H1 (cell line): ENCODE data around the gene ADAMTS17. TPM values are rescaled to one million over a fixed set of nuclear protein-coding genes. Genes with fewer than 3 reads are reported as not detected.

Source experiments
- CTCF ChIA-PET: fragments of 300-600 bp; sonication (Branson Sonifier 250); formaldehyde crosslinking; loops from one replicate; lab custom pipeline; 2021; ENCODE audit not compliant: partially characterized antibody; lab: Charles Lee
- POLR2A ChIA-PET: fragments of 300-600 bp; sonication (Branson Sonifier 250); formaldehyde crosslinking; loops from one replicate; lab custom pipeline; 2021; ENCODE audit warnings: inconsistent platforms; ENCODE audit not compliant: partially characterized antibody; lab: Charles Lee
- DNase-seq, 2 experiments: peaks; one replicate each; pipeline versions ENCODE4 v3.0.0 to v3.0.0-alpha.2; 2010 to 2022; ENCODE audit warnings: low spot score in 2 of 2, low read depth in 1 of 2, mixed read lengths in 1 of 2
- FAIRE-seq: peaks from 2 replicates; lab custom pipeline; 2011; peaks lifted over from hg19 to GRCh38; lab: Jason Lieb, UNC
- H2AFZ ChIP-seq: 2 replicates; pipeline ENCODE4 v1.8.1; 2012; ENCODE audit warnings: low read length, inconsistent platforms
- H2AK5ac ChIP-seq: 2 replicates; pipeline ENCODE4 v1.6.1; 2013; ENCODE audit warnings: low read depth, low read length
- H2BK120ac ChIP-seq: replicated peaks from 2 replicates; pipeline ENCODE3; 2013; ENCODE audit warnings: low read depth, low read length, inconsistent platforms
- H2BK12ac ChIP-seq: 2 replicates; pipeline ENCODE4 v1.6.1; 2013; ENCODE audit warnings: low read depth, low read length
- H2BK15ac ChIP-seq: 2 replicates; pipeline ENCODE4 v1.6.1; 2013; ENCODE audit warnings: low read length
- H2BK20ac ChIP-seq: 2 replicates; pipeline ENCODE4 v1.6.1; 2013; ENCODE audit warnings: low read length
- H2BK5ac ChIP-seq: 2 replicates; pipeline ENCODE4 v1.6.1; 2013; ENCODE audit warnings: low read depth, low read length
- H3K14ac ChIP-seq: 2 replicates; pipeline ENCODE4 v1.6.1; 2013; ENCODE audit warnings: inconsistent platforms; ENCODE audit not compliant: insufficient read length
- H3K18ac ChIP-seq: 2 replicates; pipeline ENCODE4 v1.6.1; 2013; ENCODE audit warnings: low read length; ENCODE audit errors: extremely low read depth
- H3K23ac ChIP-seq: 2 replicates; pipeline ENCODE4 v1.6.1; 2013; ENCODE audit warnings: inconsistent platforms; ENCODE audit not compliant: insufficient read length
- H3K23me2 ChIP-seq: 2 replicates; pipeline ENCODE4 v1.6.1; 2013; ENCODE audit warnings: low read depth, low read length
- H3K27ac ChIP-seq: 2 replicates; pipeline ENCODE4 v1.6.1; 2011; ENCODE audit warnings: low read depth, low read length, inconsistent platforms
- H3K27me3 ChIP-seq, 4 experiments: replicated peaks in 1 of 4; 1 replicate in 1 of 4; 2 replicates in 3 of 4; pipeline versions ENCODE4 v1.6.1 to v1.8.1; 2011 to 2013; ENCODE audit warnings: low read length in 3 of 4, mild to moderate bottlenecking in 3 of 4, inconsistent platforms in 2 of 4, mixed read lengths in 2 of 4, moderate library complexity in 1 of 4; ENCODE audit not compliant: control insufficient read depth in 3 of 4, insufficient read depth in 3 of 4; ENCODE audit errors: extremely low read depth in 1 of 4
- H3K36me3 ChIP-seq, 4 experiments: 2 replicates each; pipeline versions ENCODE4 v1.6.1 to v1.8.1; 2011 to 2013; ENCODE audit warnings: mild to moderate bottlenecking in 4 of 4, low read length in 3 of 4, moderate library complexity in 2 of 4, control low read depth in 1 of 4, inconsistent platforms in 1 of 4; ENCODE audit not compliant: insufficient read depth in 4 of 4, control insufficient read depth in 2 of 4
- H3K4ac ChIP-seq: replicated peaks from 2 replicates; pipeline ENCODE3; 2013; ENCODE audit warnings: low read length, low read depth, mixed read lengths, inconsistent platforms; ENCODE audit not compliant: insufficient read length
- H3K4me1 ChIP-seq, 4 experiments: replicated peaks in 1 of 4; 1 replicate in 1 of 4; 2 replicates in 3 of 4; pipeline versions ENCODE4 v1.6.1 to v1.8.1; 2011 to 2013; ENCODE audit warnings: low read length in 3 of 4, inconsistent platforms in 2 of 4, mixed read lengths in 1 of 4; ENCODE audit not compliant: insufficient read depth in 4 of 4, control insufficient read depth in 3 of 4
- H3K4me2 ChIP-seq, 2 experiments: 2 replicates each; pipeline versions ENCODE4 v1.6.1 to v1.8.1; 2011 to 2013; ENCODE audit warnings: low read depth in 2 of 2, low read length in 2 of 2, control low read depth in 1 of 2, inconsistent platforms in 1 of 2, mild to moderate bottlenecking in 1 of 2; ENCODE audit not compliant: insufficient read depth in 1 of 2
- H3K4me3 ChIP-seq, 4 experiments: fragments of 200-600, 300-600 bp in 1 of 4; sonication (generic), shearing (Covaris generic), sonication (Bioruptor Twin) in 1 of 4; 2 replicates each; pipeline versions ENCODE4 v1.5.1 to v1.8.1; 2011 to 2016; ENCODE audit warnings: low read length in 4 of 4, low read depth in 3 of 4, control low read depth in 2 of 4, inconsistent platforms in 2 of 4, mild to moderate bottlenecking in 2 of 4, mixed read lengths in 1 of 4, moderate library complexity in 1 of 4; ENCODE audit not compliant: insufficient read depth in 2 of 4; ENCODE audit errors: extremely low read depth in 1 of 4
- H3K56ac ChIP-seq: replicated peaks from 2 replicates; pipeline ENCODE3; 2013; ENCODE audit warnings: low read depth, mild to moderate bottlenecking, mixed read lengths, low read length, inconsistent platforms; ENCODE audit not compliant: insufficient read length
- H3K79me1 ChIP-seq: 2 replicates; pipeline ENCODE4 v1.6.1; 2013; ENCODE audit warnings: low read depth, low read length, control low read depth
- H3K79me2 ChIP-seq, 2 experiments: 2 replicates each; pipeline versions ENCODE4 v1.6.1 to v1.8.1; 2012 to 2013; ENCODE audit warnings: low read length in 2 of 2, mild to moderate bottlenecking in 2 of 2, inconsistent platforms in 1 of 2; ENCODE audit not compliant: insufficient read depth in 2 of 2, control insufficient read depth in 1 of 2
- H3K9ac ChIP-seq, 4 experiments: replicated peaks in 1 of 4; 1 replicate in 1 of 4; 2 replicates in 3 of 4; pipeline versions ENCODE4 v1.6.1 to v1.8.1; 2011 to 2013; ENCODE audit warnings: low read depth in 3 of 4, low read length in 3 of 4, control low read depth in 2 of 4, mild to moderate bottlenecking in 2 of 4, moderate library complexity in 2 of 4, inconsistent platforms in 1 of 4; ENCODE audit errors: extremely low read depth in 1 of 4
- H3K9me3 ChIP-seq, 2 experiments: 2 replicates each; pipeline versions ENCODE4 v1.6.1 to v1.8.1; 2012 to 2013; ENCODE audit warnings: mild to moderate bottlenecking in 2 of 2, moderate library complexity in 2 of 2, control low read depth in 1 of 2, inconsistent platforms in 1 of 2, low read depth in 1 of 2, low read length in 1 of 2, mixed read lengths in 1 of 2; ENCODE audit not compliant: insufficient read depth in 2 of 2
- H4K20me1 ChIP-seq, 2 experiments: replicated peaks in 1 of 2; 2 replicates each; pipeline versions ENCODE3 to v1.8.1; 2011 to 2013; ENCODE audit warnings: inconsistent platforms in 2 of 2, low read length in 2 of 2, mild to moderate bottlenecking in 1 of 2; ENCODE audit not compliant: insufficient read depth in 2 of 2, control insufficient read depth in 1 of 2
- H4K5ac ChIP-seq: 2 replicates; pipeline ENCODE4 v1.6.1; 2013; ENCODE audit warnings: low read length, low read depth, mixed read lengths, inconsistent platforms; ENCODE audit not compliant: insufficient read length
- H4K8ac ChIP-seq: 2 replicates; pipeline ENCODE4 v1.8.0; 2013; ENCODE audit warnings: mild to moderate bottlenecking, moderate library complexity, low read length, inconsistent platforms; ENCODE audit not compliant: insufficient read depth; ENCODE audit errors: extremely low read depth
- H4K91ac ChIP-seq: replicated peaks from 2 replicates; pipeline ENCODE3; 2013; ENCODE audit warnings: low read length, mixed read lengths, inconsistent platforms; ENCODE audit not compliant: insufficient read length
- BACH1 ChIP-seq: IDR thresholded peaks from 2 replicates; pipeline ENCODE4 v1.6.1; 2012; ENCODE audit warnings: low read length, improper control_type of control experiment
- KDM5A ChIP-seq: fragments of 200-600 bp; IDR thresholded peaks from 2 replicates; pipeline ENCODE4 v1.7.1; 2012; ENCODE audit warnings: mild to moderate bottlenecking, low read length, inconsistent platforms, mixed read lengths
- SRF ChIP-seq: IDR thresholded peaks from 2 replicates; pipeline ENCODE4 v1.6.1; 2011; ENCODE audit warnings: mild to moderate bottlenecking, low read depth, low read length, moderate library complexity
- WGBS, 2 experiments: shearing (Covaris generic) in 1 of 2; methylation state at CpG; one replicate each; pipeline versions ENCODE4 v1.1.6 to v1.1.7; 2013 to 2015; ENCODE audit warnings: low lambda C conversion rate in 2 of 2, mixed read lengths in 2 of 2, inconsistent platforms in 1 of 2, low coverage in 1 of 2, missing lambda C conversion rate in 1 of 2; ENCODE audit not compliant: insufficient replicate concordance in 2 of 2, insufficient coverage in 1 of 2, insufficient read length in 1 of 2; ENCODE audit errors: extremely low coverage in 1 of 2, missing lambda C conversion rate in 1 of 2; 5-methylcytosine and 5-hydroxymethylcytosine counted together
- polyA plus RNA-seq, 7 experiments: library from polyadenylated mRNA; depleted of rRNA in 3 of 7; stranded (reverse) in 5 of 7; unstranded in 2 of 7; fragments of >200 nt in 5 of 7; fragments of 200-250 nt in 2 of 7; gene quantifications; 1 replicate in 5 of 7; 2 replicates in 1 of 7; 4 replicates in 1 of 7; pipeline versions ENCODE4 v1.2.1 to v1.2.3, GENCODE V29; 2011 to 2013; ENCODE audit warnings: missing spikeins in 2 of 7, mixed read lengths in 2 of 7
- total RNA-seq: library from RNA; stranded (reverse); fragmentation: NEBNext Ultra II Directional; extraction: Animal tissue kit (Norgen Biotek cat#: 25700); gene quantifications from 2 replicates; pipeline ENCODE4 v1.2.1, GENCODE V29; 2021

Gene ADAMTS17
- total and polyA plus RNA-seq, 2 of the 8 experiments (the other 6 are each of a cell fraction or from before 2014, with no cell fraction given) = 0.51 to 1.7 TPM

DNA sequence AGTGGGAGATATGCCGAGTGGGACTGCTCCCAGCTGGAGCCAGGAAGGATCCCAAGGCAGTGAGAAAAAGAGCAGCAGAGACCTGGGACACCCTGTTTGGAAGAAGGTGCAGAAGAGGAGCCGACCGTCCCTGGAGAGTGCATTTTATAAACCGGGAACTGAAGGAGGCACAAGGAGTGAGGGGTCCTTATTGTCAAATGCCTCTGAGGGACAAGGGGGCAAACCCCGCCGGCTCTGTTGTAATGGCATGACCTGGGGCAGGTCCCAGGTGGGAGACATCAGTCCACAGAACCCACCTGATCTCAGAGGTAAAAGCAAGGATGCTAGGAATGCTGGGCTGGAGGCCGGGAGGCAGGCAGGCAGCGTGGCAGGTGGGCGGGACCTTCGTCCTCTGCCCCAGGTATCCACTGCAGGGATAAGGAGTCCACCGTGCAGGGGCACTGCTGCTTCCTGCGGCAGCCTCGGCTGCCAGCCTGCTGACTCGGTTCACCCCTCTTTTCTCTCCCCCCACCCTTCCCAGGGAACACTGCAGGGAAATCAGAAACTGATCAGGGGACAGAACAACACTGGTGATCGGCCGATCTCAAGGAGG, 26.9 kb downstream of the ADAMTS17 start:
- POLR2A ChIA-PET = no interaction called here
- 87% methylated on average over 16 of the region's 16 CpGs; no CpG with 5 or more reads in 1 of the 2 experiments for WGBS, 2 experiments
- no peaks in the 10 kb centered on the region for H3K27me3 ChIP-seq

More for the DNA sequence above, 26.9 kb downstream of the ADAMTS17 start:
- Histone ChIP-seq H3K56ac (no peak overlapping the region), H3K27ac (no peak overlapping the region), H2BK120ac (no peak overlapping the region), H2AFZ (no peak overlapping the region), H4K8ac (no peak overlapping the region), H2BK15ac (no peak overlapping the region), H3K36me3 (no peaks in the 10 kb centered on the region), H3K79me2 (no peaks in the 10 kb centered on the region), H4K5ac (no peak overlapping the region), H2BK5ac (no peak overlapping the region), H4K91ac (no peak overlapping the region), H3K9ac (no peak overlapping the region), H2BK20ac (no peak overlapping the region), H2BK12ac (no peak overlapping the region), H3K23ac (no peak overlapping the region), H3K79me1 (no peaks in the 10 kb centered on the region), H3K4me1 (no peaks in the 10 kb centered on the region), H3K4me3 (no peak overlapping the region), H3K23me2 (no peaks in the 10 kb centered on the region), H3K18ac (no peak overlapping the region), H3K9me3 (peaks cover 3 to 4% of the 10 kb centered on the region in 2 experiments; a peak in 1 of 4 replicates), H2AK5ac (no peak overlapping the region), H3K14ac (no peak overlapping the region), H3K4ac (no peak overlapping the region), H3K4me2 (no peak overlapping the region), H4K20me1 (no peaks in the 10 kb centered on the region)
- TF ChIP-seq KDM5A (no peak), BACH1 (no peak), SRF (no peak)
- FAIRE-seq (no peak), DNase-seq (no peak)
- CTCF ChIA-PET = no interaction called here
